H9 (cell line): ENCODE measurements around the gene ITPKB. TPM values are rescaled to one million over a fixed set of nuclear protein-coding genes. Genes with fewer than 3 reads are reported as not detected.

Experiments
- DNase-seq: peaks from one replicate; pipeline ENCODE4 v3.0.0-alpha.2; 2017
- H2AFZ ChIP-seq: one replicate; pipeline ENCODE4 v1.6.1; 2013; ENCODE audit warnings: mild to moderate bottlenecking, low read length, control low read depth, moderate library complexity
- H2AK5ac ChIP-seq: 2 replicates; pipeline ENCODE4 v1.6.1; 2013; ENCODE audit warnings: low read length, control low read depth, mixed read lengths; ENCODE audit not compliant: insufficient read length
- H2BK120ac ChIP-seq: one replicate; pipeline ENCODE4 v1.6.1; 2013; ENCODE audit warnings: low read depth, mild to moderate bottlenecking, low read length, control low read depth, inconsistent platforms; ENCODE audit not compliant: poor library complexity, severe bottlenecking
- H2BK12ac ChIP-seq: 2 replicates; pipeline ENCODE4 v1.6.1; 2013; ENCODE audit warnings: low read length, control low read depth, mixed read lengths, low read depth; ENCODE audit not compliant: insufficient read length
- H2BK15ac ChIP-seq: 2 replicates; pipeline ENCODE4 v1.6.1; 2013; ENCODE audit warnings: low read depth, low read length, control low read depth
- H2BK20ac ChIP-seq: one replicate; pipeline ENCODE4 v1.6.1; 2013; ENCODE audit warnings: low read depth, mild to moderate bottlenecking, low read length, control low read depth, inconsistent platforms; ENCODE audit not compliant: poor library complexity, severe bottlenecking
- H2BK5ac ChIP-seq: 2 replicates; pipeline ENCODE4 v1.6.1; 2013; ENCODE audit warnings: low read length, control low read depth, mixed read lengths; ENCODE audit not compliant: insufficient read length
- H3K14ac ChIP-seq: 2 replicates; pipeline ENCODE4 v1.6.1; 2013; ENCODE audit warnings: low read length, control low read depth; ENCODE audit not compliant: insufficient read depth
- H3K18ac ChIP-seq: 2 replicates; pipeline ENCODE4 v1.6.1; 2013; ENCODE audit warnings: low read depth, mild to moderate bottlenecking, mixed read lengths, low read length, control low read depth; ENCODE audit not compliant: insufficient read length
- H3K23ac ChIP-seq: 2 replicates; pipeline ENCODE4 v1.6.1; 2013; ENCODE audit warnings: low read length, control low read depth, mixed read lengths, low read depth; ENCODE audit not compliant: insufficient read length
- H3K23me2 ChIP-seq: 2 replicates; pipeline ENCODE4 v1.6.1; 2013; ENCODE audit warnings: low read depth, mild to moderate bottlenecking, mixed read lengths, low read length, control low read depth; ENCODE audit not compliant: insufficient read length, poor library complexity, severe bottlenecking
- H3K27ac ChIP-seq: 2 replicates; pipeline ENCODE4 v1.5.1; 2013; ENCODE audit warnings: low read length, control low read depth, mixed read lengths, low read depth; ENCODE audit not compliant: insufficient read length
- H3K27me3 ChIP-seq: 2 replicates; pipeline ENCODE4 v1.6.1; 2013; ENCODE audit warnings: low read length, control low read depth, inconsistent platforms; ENCODE audit not compliant: insufficient read depth
- H3K4ac ChIP-seq: 2 replicates; pipeline ENCODE4 v1.6.1; 2013; ENCODE audit warnings: low read depth, mild to moderate bottlenecking, control low read depth, inconsistent platforms, low read length, moderate library complexity
- H3K4me1 ChIP-seq: 2 replicates; pipeline ENCODE4 v1.6.1; 2013; ENCODE audit warnings: low read length, control low read depth, inconsistent platforms; ENCODE audit not compliant: insufficient read depth
- H3K4me2 ChIP-seq: 2 replicates; pipeline ENCODE4 v1.6.1; 2013; ENCODE audit warnings: low read length, control low read depth, mixed read lengths; ENCODE audit not compliant: insufficient read length, insufficient read depth
- H3K56ac ChIP-seq: 2 replicates; pipeline ENCODE4 v1.6.1; 2013; ENCODE audit warnings: low read depth, mild to moderate bottlenecking, mixed read lengths, low read length, control low read depth; ENCODE audit not compliant: insufficient read length
- H3K79me1 ChIP-seq: 2 replicates; pipeline ENCODE4 v1.6.1; 2013; ENCODE audit warnings: low read depth, mild to moderate bottlenecking, moderate library complexity, low read length, control low read depth, inconsistent platforms; ENCODE audit not compliant: insufficient read depth, poor library complexity, severe bottlenecking
- H3K79me2 ChIP-seq: 2 replicates; pipeline ENCODE4 v1.6.1; 2013; ENCODE audit warnings: low read length, control low read depth, inconsistent platforms; ENCODE audit not compliant: insufficient read depth
- H3K9ac ChIP-seq: 2 replicates; pipeline ENCODE4 v1.6.1; 2013; ENCODE audit warnings: low read length, control low read depth, mixed read lengths; ENCODE audit not compliant: insufficient read length; ENCODE audit errors: extremely low read depth
- H3K9me3 ChIP-seq: one replicate; pipeline ENCODE4 v1.6.1; 2013; ENCODE audit warnings: low read depth, low read length, inconsistent platforms; ENCODE audit not compliant: control insufficient read depth
- H3T11ph ChIP-seq: one replicate; pipeline ENCODE4 v1.6.1; 2013; ENCODE audit warnings: mild to moderate bottlenecking, low read length, control low read depth, inconsistent platforms
- H4K20me1 ChIP-seq: one replicate; pipeline ENCODE4 v1.6.1; 2013; ENCODE audit not compliant: control insufficient read depth, insufficient read length, insufficient read depth
- H4K5ac ChIP-seq: 2 replicates; pipeline ENCODE4 v1.6.1; 2013; ENCODE audit warnings: low read depth, mild to moderate bottlenecking, mixed read lengths, low read length, control low read depth; ENCODE audit not compliant: insufficient read length
- H4K8ac ChIP-seq: replicated peaks from 2 replicates; pipeline ENCODE4 v1.6.1; 2013; ENCODE audit warnings: low read length, control low read depth, mixed read lengths, low read depth; ENCODE audit not compliant: insufficient read length
- H4K91ac ChIP-seq: 2 replicates; pipeline ENCODE4 v1.6.1; 2013; ENCODE audit warnings: low read depth, mild to moderate bottlenecking, moderate library complexity, mixed read lengths, low read length, control low read depth; ENCODE audit not compliant: insufficient read length
- H3K27ac Mint-ChIP-seq, 3 experiments: 2 replicates in 2 of 3; 3 replicates in 1 of 3; pipeline ENCODE4 v1.8.0; 2020 to 2021; ENCODE audit warnings: mixed read lengths in 3 of 3, mild to moderate bottlenecking in 1 of 3, moderate library complexity in 1 of 3
- H3K27me3 Mint-ChIP-seq: 2 replicates; pipeline ENCODE4 v1.8.0; 2021; ENCODE audit warnings: low read depth, mild to moderate bottlenecking, moderate library complexity, mixed read lengths
- H3K36me3 Mint-ChIP-seq, 3 experiments: 2 replicates in 2 of 3; 3 replicates in 1 of 3; pipeline ENCODE4 v1.8.0; 2020 to 2021; ENCODE audit warnings: low read depth in 3 of 3, mixed read lengths in 3 of 3; ENCODE audit not compliant: insufficient read depth in 1 of 3
- H3K4me1 Mint-ChIP-seq, 2 experiments: 2 replicates each; pipeline ENCODE4 v1.8.0; 2020; ENCODE audit warnings: mixed read lengths in 2 of 2
- H3K4me3 Mint-ChIP-seq, 2 experiments: 2 replicates in 1 of 2; 3 replicates in 1 of 2; pipeline ENCODE4 v1.8.0; 2020 to 2021; ENCODE audit warnings: mild to moderate bottlenecking in 2 of 2, mixed read lengths in 2 of 2, moderate library complexity in 1 of 2
- H3K9me3 Mint-ChIP-seq, 2 experiments: 2 replicates in 1 of 2; 3 replicates in 1 of 2; pipeline ENCODE4 v1.8.0; 2020; ENCODE audit warnings: mild to moderate bottlenecking in 2 of 2, mixed read lengths in 2 of 2, moderate library complexity in 1 of 2
- CTCF ChIP-seq: fragments of 200-600 bp; sonication (generic); conservative IDR thresholded peaks from 3 replicates; pipeline ENCODE4 v1.8.0; 2021; ENCODE audit warnings: antibody characterized with exemption, mild to moderate bottlenecking
- WGBS: extraction: QIAGEN DNeasy Blood & Tissue Kit; methylation state at CpG from one replicate; pipeline ENCODE4 v1.1.7; 2013; ENCODE audit warnings: missing lambda C conversion rate, low lambda C conversion rate, mixed read lengths; ENCODE audit not compliant: insufficient read length; ENCODE audit errors: extremely low coverage; 5-methylcytosine and 5-hydroxymethylcytosine counted together
- total RNA-seq: library from RNA; stranded (reverse); gene quantifications from 2 replicates; pipeline ENCODE4 v1.2.1, GENCODE V29; 2021

The ITPKB gene
- total RNA-seq, 1 experiment from 2014 or later = 3.8 TPM

DNA sequence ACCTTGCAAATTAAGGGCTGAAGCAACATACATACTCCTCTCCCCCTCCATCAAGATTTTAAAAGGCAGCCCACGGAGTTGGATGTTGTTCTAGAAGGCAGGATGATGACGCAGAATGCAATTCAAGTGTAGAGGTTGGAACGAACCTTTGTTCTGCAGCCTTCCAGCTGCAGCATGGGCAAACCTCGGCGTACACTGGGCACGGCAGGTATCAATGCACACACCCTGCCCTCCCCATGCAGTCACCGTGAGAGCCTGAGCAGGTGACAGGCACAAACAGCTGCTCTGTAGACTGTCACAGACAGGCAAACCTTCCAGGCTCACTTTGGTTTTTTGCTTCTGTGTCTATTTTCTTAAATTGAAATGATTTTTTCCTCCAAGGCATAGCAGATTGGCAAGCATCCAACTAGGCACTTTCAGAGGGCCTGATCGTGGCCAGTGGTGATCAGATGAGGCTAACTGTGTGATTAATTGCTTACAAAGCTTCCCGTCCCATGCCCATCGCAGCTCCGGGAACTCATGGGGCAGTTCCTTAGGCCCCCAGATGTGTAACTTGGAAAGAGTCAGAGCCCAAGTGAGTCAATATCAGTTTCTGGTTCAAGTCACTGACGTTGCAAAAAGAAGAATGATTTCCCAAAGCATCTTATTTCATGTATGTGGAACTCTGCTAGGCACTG, 82.3 kb downstream of the ITPKB start:
- DNase-seq = no peak
- H2BK12ac ChIP-seq = no peak overlapping the region
- H2AK5ac ChIP-seq = no peak overlapping the region
- H3K9ac ChIP-seq = no peak overlapping the region
- H3K4me2 ChIP-seq = no peak overlapping the region
- no peaks in the 10 kb centered on the region for H3K79me1 ChIP-seq
- H3K4me3 Mint-ChIP-seq = no peak overlapping the region
- no peak overlapping the region for H4K8ac ChIP-seq
- H2BK120ac ChIP-seq = no peak overlapping the region
- H2AFZ ChIP-seq = no peak overlapping the region
- H3K36me3 Mint-ChIP-seq = no peaks in the 10 kb centered on the region
- H3K23me2 ChIP-seq = no peaks in the 10 kb centered on the region
- H3K27ac Mint-ChIP-seq = no peak overlapping the region
- no peak overlapping the region for H4K5ac ChIP-seq
- H3K9me3 Mint-ChIP-seq = no peaks in the 10 kb centered on the region
- no peak for TF ChIP-seq CTCF
- no peaks in the 10 kb centered on the region for H4K20me1 ChIP-seq
- H3K18ac ChIP-seq = no peak overlapping the region
- H3K23ac ChIP-seq = no peak overlapping the region
- no CpG with 5 or more reads among the region's 12 CpGs for WGBS
- H2BK15ac ChIP-seq = no peak overlapping the region
- no peak overlapping the region for H4K91ac ChIP-seq
- H3K27me3 Mint-ChIP-seq = peaks cover 3% of the 10 kb centered on the region; the same call in 1 of the 2 replicates
- H3T11ph ChIP-seq = no peak overlapping the region
- H2BK5ac ChIP-seq = no peak overlapping the region
- no peak overlapping the region for H3K27ac ChIP-seq
- H3K9me3 ChIP-seq = no peaks in the 10 kb centered on the region
- H3K27me3 ChIP-seq = no peaks in the 10 kb centered on the region
- no peak overlapping the region for H3K14ac ChIP-seq
- peaks cover 16% of the 10 kb centered on the region; the same call in 1 of the 2 replicates for H3K4me1 ChIP-seq
- no peak overlapping the region for H3K56ac ChIP-seq
- no peak overlapping the region for H2BK20ac ChIP-seq
- H3K4ac ChIP-seq = no peak overlapping the region
- no peaks in the 10 kb centered on the region for H3K79me2 ChIP-seq
- H3K4me1 Mint-ChIP-seq = peaks cover 69 to 71% of the 10 kb centered on the region in 2 experiments
